Midbrain (tissue), 1 donor: ENCODE data around the gene ARHGDIG.

Experiments used
- DNase-seq: peaks from one replicate; lab custom pipeline; 2025; lab: John Stamatoyannopoulos, UW

ARHGDIG gene

DNA sequence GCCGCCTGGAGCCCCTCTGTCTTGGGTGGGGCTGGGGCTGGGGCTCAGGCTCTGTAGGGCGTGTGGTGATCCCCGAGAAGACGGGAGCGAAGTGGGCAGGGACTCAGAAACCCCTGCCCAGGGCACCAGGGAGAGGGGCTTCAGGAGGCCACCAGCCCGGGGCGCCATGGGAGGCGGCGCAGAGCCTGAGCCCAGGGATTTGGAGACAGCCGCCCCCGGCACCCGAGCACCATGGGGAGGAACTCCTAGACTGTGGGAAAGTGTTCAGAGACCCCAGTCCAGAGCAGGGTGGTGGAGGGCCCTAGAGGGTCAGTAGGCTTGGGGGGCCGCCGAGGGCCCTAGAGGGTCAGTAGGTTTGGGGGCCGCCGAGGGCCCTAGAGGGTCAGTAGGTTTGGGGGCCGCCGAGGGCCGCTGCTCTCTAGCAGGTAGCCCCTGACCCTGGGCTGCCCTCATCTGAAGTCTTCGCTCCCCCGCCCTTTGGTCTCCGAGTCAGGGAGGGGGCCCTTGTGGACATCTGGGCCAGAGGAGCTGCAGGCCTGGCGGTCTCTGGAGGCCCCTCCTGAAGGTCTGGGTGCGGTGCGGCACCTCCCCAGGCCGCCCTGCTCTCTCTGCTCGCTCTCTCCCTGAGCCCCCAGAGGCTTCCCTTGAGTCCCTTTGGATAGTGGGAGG is 734 bp downstream of the ARHGDIG start:
- no peak for DNase-seq

DNA sequence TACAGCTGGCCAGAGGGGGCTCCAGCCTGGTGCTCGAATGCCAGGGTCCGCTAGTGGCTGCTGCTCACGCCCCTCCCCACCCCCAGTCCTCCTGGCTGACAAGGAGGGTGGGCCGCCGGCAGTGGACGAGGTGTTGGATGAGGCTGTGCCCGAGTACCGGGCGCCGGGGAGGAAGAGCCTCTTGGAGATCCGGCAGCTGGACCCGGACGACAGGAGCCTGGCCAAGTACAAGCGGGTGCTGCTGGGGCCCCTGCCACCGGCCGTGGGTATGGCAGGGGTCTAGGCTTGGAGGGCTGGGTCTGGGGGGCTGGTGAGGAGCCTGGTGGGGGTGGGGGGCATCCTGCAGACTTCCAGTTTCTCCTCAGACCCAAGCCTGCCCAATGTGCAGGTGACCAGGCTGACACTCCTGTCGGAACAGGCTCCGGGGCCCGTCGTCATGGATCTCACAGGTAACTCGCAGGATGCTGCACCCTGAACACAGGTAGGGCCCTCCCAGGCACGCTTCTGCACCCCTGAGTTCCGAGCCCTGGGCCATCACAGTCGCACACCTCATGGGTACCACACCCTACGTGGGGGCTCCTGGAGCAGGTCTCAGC is 1.4 kb downstream of the ARHGDIG start:
- DNase-seq, result no peak

DNA sequence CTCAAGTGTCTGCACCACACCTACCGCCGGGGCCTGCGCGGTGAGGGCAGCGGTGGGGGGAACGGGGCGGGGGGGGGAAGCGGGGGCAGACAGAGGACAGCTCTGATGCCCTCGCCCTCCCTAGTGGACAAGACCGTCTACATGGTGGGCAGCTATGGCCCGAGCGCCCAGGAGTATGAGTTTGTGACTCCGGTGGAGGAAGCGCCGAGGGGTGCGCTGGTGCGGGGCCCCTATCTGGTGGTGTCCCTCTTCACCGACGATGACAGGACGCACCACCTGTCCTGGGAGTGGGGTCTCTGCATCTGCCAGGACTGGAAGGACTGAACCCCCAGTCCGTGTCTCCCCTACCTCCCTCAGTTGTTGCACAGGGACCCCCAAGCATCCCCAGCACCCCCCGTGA is 2.1 kb downstream of the ARHGDIG start:
- DNase-seq, result no peak

DNA sequence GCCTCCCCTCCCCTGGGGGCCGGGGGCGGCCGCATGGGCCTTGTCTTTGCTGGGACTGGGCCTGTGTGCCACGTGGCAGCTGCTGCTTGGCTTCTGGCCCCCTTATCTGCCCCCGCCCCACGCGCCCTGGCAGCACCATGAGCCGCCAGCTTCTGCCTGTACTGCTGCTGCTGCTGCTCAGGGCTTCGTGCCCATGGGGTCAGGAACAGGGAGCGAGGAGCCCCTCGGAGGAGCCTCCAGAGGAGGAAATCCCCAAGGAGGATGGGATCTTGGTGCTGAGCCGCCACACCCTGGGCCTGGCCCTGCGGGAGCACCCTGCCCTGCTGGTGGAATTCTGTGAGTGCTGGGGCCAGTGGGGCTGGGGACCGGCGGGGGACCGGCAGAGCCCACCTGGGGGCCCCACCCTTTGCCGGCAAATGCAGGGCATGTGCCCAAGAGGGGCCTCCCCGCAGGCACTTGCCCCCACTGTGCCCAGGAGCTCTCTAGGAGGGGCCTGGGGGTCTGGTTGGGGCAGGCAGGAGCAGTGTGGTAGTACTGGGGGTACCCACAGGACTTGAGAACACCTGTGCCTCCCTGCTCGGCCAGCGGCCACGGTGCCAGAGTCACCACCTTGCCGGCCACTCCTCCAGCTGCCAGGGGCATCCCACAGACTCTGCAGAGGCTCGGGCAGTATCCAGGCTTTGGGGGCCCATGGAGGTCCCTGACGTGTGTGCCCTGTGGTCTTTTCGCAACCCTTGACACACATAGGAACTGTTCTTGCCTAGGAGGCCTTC is 2.8 kb downstream of the ARHGDIG start, which contains the start of gene PDIA2:
TSS of gene PDIA2 (plus strand) at position 132 of the 773 bp plus-strand sequence. CDS start at position 138, 6 bp downstream.
- DNase-seq, result peak; percentile 39

DNA sequence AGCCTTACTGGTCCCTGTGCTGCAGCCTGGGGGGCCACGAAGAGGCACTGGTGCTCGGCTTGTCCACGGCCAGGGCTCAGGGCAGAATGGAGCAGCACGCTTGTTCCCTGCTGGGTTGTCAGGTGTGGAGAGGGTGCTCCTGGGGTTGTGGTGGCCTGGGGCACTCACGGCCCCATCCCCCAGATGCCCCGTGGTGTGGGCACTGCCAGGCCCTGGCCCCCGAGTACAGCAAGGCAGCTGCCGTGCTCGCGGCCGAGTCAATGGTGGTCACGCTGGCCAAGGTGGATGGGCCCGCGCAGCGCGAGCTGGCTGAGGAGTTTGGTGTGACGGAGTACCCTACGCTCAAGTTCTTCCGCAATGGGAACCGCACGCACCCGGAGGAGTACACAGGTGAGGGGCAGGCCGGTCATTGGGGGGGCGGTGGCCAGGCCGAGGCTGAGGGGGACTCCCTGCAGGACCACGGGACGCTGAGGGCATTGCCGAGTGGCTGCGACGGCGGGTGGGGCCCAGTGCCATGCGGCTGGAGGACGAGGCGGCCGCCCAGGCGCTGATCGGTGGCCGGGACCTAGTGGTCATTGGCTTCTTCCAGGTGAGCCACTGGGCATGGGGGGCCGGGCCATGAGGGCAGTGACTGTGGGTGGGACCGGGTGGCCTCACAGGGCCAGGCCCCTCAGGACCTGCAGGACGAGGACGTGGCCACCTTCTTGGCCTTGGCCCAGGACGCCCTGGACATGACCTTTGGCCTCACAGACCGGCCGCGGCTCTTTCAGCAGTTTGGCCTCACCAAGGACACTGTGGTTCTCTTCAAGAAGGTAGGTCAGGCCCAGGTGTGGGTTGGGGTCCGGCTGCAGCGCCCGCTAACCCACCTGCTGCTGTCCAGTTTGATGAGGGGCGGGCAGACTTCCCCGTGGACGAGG is 4.1 kb downstream of the ARHGDIG start:
- DNase-seq, result no peak

DNA sequence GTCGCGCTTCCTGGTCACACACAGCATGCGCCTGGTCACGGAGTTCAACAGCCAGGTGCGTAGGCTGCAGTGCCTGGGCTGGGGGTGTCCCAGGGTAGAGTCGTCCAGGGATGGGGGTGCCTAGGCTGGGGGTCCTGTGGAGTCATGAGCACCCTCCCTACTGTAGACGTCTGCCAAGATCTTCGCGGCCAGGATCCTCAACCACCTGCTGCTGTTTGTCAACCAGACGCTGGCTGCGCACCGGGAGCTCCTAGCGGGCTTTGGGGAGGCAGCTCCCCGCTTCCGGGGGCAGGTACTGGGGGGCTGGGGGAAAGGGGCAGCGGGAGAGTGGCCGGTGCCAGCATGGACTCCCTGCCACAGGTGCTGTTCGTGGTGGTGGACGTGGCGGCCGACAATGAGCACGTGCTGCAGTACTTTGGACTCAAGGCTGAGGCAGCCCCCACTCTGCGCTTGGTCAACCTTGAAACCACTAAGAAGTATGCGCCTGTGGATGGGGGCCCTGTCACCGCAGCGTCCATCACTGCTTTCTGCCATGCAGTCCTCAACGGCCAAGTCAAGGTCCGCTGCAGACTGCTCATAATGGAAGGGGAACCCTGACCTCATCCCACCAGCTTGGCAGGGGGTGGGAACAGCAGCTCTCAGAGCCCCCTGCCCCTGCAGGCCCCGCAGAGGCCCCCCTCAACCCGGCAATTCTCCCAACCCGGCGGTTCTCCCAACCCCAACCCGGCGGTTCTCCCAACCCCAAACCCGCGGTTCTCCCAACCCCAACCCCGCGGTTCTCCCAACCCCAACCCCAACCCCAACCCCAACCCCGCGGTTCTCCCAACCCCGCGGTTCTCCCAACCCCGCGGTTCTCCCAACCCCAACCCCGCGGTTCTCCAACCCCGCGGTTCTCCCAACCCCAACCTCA is 5.0 kb downstream of the ARHGDIG start:
- no peak for DNase-seq

DNA sequence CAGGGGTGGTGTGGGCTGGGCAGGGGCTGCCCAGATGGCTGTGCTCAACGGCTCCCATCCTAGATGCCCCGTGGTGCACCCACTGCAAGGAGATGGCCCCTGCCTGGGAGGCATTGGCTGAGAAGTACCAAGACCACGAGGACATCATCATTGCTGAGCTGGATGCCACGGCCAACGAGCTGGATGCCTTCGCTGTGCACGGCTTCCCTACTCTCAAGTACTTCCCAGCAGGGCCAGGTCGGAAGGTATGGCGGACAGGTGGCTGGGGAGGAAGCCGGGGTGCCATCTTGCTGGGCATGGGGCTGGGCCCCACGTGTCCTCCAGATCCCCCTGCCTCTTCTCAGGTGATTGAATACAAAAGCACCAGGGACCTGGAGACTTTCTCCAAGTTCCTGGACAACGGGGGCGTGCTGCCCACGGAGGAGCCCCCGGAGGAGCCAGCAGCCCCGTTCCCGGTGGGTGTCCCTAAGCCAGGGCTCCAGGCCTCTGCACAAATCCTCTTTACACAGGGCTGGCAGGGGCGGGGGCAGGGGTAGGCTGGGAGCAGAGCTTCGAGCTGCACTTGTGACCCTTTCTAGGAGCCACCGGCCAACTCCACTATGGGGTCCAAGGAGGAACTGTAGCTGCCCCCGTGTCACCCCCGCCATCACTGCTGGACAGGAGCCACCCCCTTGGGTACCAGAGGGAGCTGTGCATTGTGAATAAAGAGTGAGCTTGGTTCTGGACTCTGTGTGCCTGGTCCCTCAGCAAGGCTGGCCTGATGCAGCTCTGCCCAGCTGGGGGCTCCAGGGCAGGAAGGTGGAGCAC is 6.3 kb downstream of the ARHGDIG start:
- DNase-seq, result no peak

DNA sequence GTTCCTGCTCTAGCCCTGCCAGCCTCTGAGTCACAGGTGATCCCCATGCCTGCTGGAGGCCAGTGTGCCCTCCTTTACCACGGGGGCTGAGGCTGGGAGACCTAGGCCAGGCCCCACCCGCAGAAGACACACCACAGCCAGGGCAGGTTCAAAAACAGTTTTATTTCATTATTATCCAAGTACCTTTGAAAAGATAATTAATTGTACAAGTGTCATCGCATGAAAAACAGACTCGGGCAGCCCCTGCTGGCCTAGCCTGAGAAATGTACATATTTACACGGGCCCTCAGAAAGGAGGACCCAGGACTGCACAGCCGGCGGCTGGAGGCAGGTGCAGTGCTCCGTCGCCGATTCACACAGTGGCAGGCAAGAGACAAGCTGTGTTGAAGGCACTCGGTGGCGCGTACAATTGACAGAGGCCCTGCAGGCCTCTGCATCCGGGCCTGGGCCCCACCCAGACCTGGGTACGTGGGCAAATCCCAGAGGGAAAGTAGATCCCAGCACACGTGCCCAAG is 7.0 kb downstream of the ARHGDIG start:
- no peak for DNase-seq

DNA sequence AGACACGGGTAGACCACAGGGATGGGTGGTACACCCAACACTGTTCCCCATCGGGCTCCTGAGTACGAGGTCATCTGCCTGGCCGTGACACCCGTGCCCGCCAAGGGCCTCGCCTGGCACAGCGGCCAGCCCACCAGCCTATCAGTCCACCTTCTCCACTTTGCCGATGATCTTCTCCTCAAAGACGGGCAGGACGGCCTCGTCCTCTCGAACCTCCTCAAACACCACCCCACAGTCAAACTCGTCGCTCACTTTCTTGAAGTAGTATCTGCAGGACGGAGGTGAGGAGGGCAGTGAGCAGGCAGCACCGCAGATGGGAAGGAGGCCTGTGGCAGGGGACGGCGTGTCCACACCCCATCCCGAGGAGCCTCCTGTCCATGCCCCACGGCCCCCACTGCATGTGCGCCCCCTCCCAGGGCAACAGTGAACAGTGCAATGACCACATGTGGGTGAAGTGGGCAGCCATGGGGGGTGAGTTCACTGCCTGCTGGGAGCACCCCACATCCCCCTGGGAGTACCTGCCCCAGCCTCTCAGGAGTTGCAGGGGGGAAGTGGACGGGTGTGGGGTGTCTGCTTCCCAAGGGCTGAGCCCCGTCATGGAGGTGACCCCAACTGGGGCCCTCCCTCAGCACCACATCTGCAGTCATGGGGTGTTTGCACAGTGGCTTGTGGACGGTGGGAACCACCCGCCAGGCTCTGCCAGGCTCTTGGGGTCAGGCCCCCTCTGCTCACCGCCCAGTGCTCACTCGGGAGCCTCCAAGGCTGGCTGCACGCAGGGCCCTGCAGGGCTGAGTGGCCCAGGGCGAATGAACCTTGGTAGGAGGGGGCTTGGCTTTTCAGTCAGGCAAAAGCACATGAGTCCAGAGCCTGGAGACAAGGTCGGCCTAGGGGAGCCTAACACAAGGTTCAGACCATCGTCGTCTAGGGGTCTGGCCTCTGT is 7.9 kb downstream of the ARHGDIG start:
- DNase-seq, result no peak

DNA sequence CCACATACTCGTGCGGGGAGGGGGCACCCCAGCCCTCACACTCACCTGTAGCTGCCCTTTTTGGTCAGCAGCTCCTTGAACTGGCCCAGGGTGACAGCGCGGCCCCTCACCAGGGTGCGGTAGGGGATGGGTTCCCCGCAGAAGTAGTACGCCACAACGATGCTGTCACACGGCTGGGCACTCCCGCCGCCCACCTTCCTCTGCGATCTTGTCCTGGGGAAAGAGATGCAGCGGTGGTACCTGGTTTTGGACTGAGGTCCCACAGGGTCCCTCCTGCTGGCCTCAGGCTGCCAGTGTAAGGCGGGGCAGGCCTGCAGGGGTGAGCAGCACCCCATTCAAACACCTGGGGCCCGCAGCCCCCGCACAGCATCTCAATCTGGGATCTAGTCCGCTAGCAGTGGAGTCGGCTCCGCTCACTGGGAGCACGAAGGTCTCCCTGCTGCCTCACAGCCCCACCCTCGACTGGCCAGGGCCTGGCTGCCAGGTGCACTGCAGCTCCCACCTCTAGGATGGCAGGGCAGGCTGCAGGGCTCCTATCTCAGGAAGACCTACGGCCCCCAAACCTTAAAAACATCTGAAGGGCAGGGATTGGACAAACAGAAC is 9.1 kb downstream of the ARHGDIG start:
- DNase-seq, result no peak

DNA sequence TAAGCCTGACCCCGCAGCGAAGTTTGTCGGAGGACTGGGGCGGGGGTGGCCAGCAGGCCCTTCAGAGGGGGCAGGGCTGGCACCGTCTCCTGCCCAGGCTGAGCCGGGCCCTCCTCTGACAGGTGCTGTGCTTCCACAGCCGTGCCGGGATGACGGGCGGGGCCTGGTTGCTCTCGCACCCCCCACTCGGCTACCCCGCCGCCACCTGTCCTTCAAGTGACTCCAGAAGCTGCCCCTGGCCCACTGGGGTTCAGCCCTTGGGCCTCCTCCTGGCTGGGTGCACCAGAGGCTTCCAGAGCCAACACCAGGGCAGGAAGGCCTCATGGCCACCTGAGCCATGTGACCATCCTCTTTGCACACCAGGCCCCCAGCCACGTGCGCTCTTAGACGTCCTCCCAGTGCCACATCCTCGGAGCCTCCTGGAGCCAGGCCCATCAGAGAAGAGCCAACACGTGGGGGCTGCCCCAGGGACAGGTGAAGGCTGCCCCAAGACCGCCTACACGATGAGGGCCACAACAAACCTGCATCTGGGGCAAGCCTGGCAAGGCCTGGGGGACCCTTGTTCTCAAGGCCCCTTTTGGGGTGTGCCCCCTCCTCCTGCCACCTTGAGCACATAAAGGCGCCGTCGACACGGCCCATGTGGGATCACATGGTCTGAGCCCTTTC is 9.8 kb downstream of the ARHGDIG start:
- DNase-seq, result no peak

DNA sequence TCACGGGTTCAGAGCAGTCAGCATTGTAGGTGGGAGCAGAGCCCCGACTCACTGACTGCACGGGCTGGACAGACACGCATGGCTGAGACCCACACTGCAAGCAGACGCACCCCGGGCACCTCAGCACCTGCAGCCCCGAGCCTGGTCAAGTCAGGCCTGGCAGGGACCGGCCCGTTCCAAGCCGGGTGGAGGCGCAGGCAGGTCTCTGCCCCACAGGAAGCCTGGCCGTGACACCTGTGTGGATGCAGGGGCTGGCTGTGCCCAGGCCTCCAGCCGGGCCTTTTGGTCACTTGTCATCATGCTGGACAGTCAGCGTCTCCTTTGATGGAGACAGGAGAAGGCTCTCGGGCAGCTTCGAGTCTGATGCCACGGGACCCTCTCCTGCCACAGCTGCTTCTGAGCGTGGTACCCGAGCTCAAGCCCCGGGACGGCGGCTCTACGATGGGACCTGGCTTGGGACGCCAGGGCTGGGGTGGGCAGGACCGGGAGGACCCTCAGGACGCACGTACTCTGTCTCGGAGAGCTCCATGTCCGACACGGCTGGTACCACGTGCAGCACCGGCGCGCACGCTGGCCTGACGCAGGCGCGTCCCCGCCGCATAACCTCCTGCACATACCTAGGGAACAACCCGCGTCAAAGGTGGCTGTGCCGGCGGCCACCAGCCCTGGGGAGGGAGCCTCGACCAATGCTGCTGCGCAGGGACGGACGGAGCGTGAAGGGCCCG is 10.5 kb downstream of the ARHGDIG start:
- no peak for DNase-seq

DNA sequence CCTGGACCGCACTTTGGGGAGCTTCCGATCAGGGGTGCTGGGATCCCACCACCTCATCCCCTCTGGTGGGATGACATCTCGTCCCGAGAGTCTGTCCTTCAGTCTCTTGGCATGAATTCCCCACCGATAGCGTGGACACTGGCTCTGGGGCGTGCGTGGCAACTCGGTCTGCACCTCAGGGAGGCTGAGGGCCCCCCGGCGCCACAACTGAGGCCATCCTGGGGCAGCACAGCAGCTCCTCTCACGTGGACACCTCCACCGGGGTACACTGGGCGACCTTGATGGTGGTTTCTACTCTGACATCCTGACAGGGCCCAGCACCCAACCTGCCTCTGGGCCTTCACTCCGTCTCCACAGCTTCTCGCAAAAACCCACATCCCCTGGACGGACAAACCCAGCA is 11.1 kb downstream of the ARHGDIG start:
- DNase-seq, result no peak

DNA sequence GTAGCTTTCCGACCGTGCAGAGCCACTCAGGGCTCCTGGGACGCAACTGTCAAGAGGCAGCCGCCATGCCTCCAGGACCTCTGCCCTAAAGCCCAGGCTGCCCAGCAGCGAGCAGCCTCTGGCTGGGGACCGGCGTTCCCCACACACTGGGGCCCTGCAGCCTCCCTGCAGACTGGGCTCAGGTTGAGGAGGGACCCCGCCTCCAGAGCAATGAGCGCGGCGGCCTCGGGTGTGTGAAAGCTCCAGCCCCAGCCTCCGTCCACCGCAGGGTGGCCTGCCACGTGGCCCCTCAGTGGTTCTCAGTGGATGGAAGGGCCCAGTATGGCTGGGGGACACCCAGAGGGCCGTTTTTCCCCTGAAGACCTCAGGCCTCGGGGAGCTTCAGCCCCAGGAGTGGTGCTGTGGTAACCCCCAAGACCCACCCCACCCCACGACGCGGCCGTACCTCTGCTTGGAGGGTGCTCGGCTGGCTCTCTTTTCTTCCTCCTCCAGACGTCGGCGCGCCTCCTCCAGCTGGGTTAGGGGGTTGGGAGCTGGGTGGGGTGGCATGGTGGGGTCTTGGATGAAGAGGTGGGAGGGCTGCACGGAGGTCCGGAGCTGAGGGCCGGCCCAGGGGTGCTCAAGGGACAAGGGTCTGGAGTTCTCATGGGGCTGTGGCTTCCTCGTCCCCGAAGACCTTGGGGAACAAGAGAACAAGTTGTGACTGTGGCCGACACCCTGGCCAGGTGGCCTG is 12.8 kb downstream of the ARHGDIG start:
- no peak for DNase-seq

DNA sequence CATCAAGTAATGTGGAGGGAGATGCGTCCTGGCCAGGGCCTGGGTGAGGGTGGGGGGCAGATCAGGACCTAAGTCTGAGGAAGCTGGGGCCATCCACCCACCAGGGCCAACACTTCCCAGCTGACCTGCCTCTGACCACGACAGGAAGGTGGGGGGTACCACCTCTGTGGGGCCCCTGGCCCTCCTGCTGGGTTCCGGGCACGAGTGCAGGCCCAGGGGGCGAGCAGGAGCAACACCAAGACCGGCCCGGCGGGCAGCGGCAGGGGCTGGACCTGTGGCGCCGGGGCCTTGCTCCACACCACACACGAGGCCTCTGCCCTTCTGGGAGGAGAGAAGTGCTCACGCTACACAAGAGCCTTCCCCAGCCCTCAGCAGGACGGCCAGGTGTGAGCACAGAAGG is 15.9 kb downstream of the ARHGDIG start:
- no peak for DNase-seq

DNA sequence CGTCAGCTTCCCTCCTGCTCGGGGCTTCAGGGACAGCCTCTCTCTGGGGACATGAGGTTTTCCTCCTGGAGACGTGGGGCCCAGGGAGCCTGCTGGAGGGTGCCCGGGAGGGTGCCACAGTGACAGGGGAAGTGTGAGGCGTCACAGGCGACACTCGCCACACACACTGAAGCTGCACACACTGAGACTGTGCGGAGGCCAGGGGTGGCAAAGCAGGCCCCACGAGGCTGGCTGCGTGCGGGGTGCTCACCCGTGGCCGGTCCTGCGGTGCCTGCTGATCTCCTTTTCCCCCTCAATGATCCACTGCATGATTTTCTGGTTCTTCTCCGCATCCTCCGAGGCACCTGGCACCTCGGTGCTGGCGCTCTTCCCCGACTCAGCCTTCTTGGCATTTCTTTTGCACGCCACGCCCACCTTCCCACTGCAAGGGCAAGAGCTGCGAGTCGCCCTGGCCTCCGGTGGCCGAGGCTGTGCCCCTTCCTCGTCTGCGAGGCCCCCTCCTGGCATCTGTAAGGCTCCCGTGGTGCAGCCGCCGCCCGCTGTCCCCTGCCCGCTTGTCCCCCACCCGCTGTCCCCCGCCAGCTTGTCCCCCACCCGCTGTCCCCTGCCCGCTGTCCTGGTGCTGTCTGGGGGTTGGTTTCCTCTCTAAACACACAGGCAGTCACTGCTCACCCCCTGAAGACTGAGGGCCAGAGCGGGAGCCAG is 16.6 kb downstream of the ARHGDIG start:
- DNase-seq, result no peak
